Astrocyte (in vitro differentiated cells and primary cell): ENCODE data around the gene DEPP1. TPM values are rescaled to one million over a fixed set of nuclear protein-coding genes. Genes with fewer than 3 reads are reported as not detected.

Experiments
- DNase-seq: peaks from one replicate; pipeline ENCODE4 v3.0.0-alpha.2; 2010; ENCODE audit warnings: low read depth
- FAIRE-seq: peaks from 2 replicates; lab custom pipeline; 2011; peaks lifted over from hg19 to GRCh38; lab: Jason Lieb, UNC
- H2AFZ ChIP-seq: 2 replicates; pipeline ENCODE4 v1.6.0; 2012; ENCODE audit warnings: low read depth, low read length, inconsistent platforms
- H3K27ac ChIP-seq: 2 replicates; pipeline ENCODE4 v1.5.1; 2011; ENCODE audit warnings: low read depth, low read length, inconsistent platforms
- H3K27me3 ChIP-seq: 2 replicates; pipeline ENCODE4 v1.6.0; 2011; ENCODE audit warnings: low read length, inconsistent platforms; ENCODE audit not compliant: insufficient read depth
- H3K36me3 ChIP-seq: 2 replicates; pipeline ENCODE4 v1.5.1; 2011; ENCODE audit warnings: low read length, inconsistent platforms; ENCODE audit not compliant: insufficient read depth
- H3K4me1 ChIP-seq: 2 replicates; pipeline ENCODE4 v1.5.1; 2011; ENCODE audit warnings: low read length, inconsistent platforms; ENCODE audit not compliant: insufficient read depth
- H3K4me2 ChIP-seq: 2 replicates; pipeline ENCODE4 v1.6.0; 2012; ENCODE audit warnings: low read length, inconsistent platforms
- H3K4me3 ChIP-seq: 2 replicates; pipeline ENCODE4 v1.5.1; 2011; ENCODE audit warnings: low read depth, mild to moderate bottlenecking, low read length, inconsistent platforms; ENCODE audit not compliant: insufficient read depth
- H3K79me2 ChIP-seq: 2 replicates; pipeline ENCODE4 v1.6.0; 2012; ENCODE audit warnings: mild to moderate bottlenecking, low read length, inconsistent platforms; ENCODE audit not compliant: insufficient read depth
- H3K9ac ChIP-seq: 2 replicates; pipeline ENCODE4 v1.6.0; 2012; ENCODE audit warnings: mild to moderate bottlenecking, low read length, inconsistent platforms
- H3K9me3 ChIP-seq: 2 replicates; pipeline ENCODE4 v1.5.1; 2012; ENCODE audit warnings: low read depth, mild to moderate bottlenecking, low read length, inconsistent platforms; ENCODE audit not compliant: insufficient read depth
- H4K20me1 ChIP-seq: 2 replicates; pipeline ENCODE4 v1.6.0; 2012; ENCODE audit warnings: low read length, inconsistent platforms; ENCODE audit not compliant: insufficient read depth
- H3K27ac Mint-ChIP-seq: one replicate; pipeline ENCODE4 v1.8.0; 2021; ENCODE audit warnings: mild to moderate bottlenecking, mixed read lengths; ENCODE audit not compliant: unreplicated experiment
- H3K27me3 Mint-ChIP-seq: one replicate; pipeline ENCODE4 v1.8.0; 2021; ENCODE audit warnings: low read depth, mixed read lengths; ENCODE audit not compliant: unreplicated experiment
- H3K36me3 Mint-ChIP-seq: one replicate; pipeline ENCODE4 v1.8.0; 2021; ENCODE audit warnings: low read depth, mixed read lengths; ENCODE audit not compliant: unreplicated experiment
- H3K4me1 Mint-ChIP-seq: one replicate; pipeline ENCODE4 v1.8.0; 2021; ENCODE audit warnings: low read depth, mixed read lengths; ENCODE audit not compliant: unreplicated experiment
- H3K4me3 Mint-ChIP-seq: one replicate; pipeline ENCODE4 v1.8.0; 2021; ENCODE audit warnings: mild to moderate bottlenecking, moderate library complexity, mixed read lengths; ENCODE audit not compliant: unreplicated experiment
- H3K9me3 Mint-ChIP-seq: one replicate; pipeline ENCODE4 v1.8.0; 2021; ENCODE audit warnings: mild to moderate bottlenecking, mixed read lengths; ENCODE audit not compliant: unreplicated experiment
- EZH2 ChIP-seq: IDR thresholded peaks from 2 replicates; pipeline ENCODE4 v1.6.1; 2012; ENCODE audit warnings: mild to moderate bottlenecking, low read length, inconsistent platforms; ENCODE audit not compliant: insufficient read depth
- total RNA-seq: library from RNA; stranded (reverse); gene quantifications from 2 replicates; pipeline ENCODE4 v1.2.1, GENCODE V29; 2021
- TF ChIP-seq, protein P1 (sequence below): IDR thresholded peaks from 2 replicates; pipeline ENCODE4 v1.5.1; 2011; ENCODE audit warnings: low read depth, mild to moderate bottlenecking, inconsistent platforms, low read length, moderate library complexity; ENCODE audit not compliant: insufficient read depth

DEPP1 gene
- total RNA-seq, 1 donor from 2014 or later, result 6.6 TPM

DNA sequence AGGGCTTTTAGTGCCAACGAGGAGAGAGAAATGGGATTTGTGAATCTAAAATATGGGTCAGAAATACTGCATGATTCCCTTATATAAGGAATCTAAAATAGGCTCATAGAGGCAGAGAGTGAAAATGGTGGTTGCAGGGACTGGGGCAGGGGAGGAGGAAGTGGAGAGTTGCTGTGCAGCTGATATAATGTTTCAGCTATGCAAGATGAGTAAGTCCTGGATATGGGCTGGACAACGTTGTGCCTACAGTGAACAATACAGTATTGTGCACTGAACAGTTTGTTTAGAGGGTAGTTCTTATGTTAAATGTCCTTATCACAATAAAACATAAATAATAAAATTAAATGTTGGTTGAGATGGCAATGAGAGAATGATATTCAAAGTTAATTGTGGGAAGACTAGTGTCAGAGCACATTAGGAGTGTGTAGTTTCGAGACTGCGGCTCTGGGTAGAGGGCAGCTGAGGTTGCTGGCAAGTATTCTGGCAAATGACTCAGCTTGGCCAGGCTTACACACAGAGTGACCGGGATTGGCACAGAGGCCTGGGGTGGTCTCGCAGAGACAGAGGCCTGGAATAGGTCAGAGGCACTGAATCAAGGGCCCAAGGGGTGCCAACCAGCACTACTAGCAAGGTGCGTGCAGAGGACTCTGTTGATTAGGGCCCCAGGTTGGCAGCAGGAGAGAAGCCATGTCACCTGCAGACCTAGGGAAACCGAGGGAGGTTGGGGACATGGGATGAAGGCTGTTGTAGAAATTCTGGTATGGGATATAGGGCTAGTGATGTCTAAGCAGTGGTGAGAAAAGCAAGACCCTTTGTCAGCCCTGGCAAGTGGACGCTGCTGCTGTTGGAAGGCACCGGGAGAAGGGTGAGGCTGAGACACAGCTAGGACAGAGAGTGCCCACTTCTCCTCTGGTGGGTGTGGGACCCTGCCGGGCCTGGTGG, 2.8 kb upstream of the DEPP1 start:
- Histone ChIP-seq H3K36me3 (no peaks in the 10 kb centered on the region), H3K4me1 (peaks cover 57% of the 10 kb centered on the region), H3K27me3 (no peaks in the 10 kb centered on the region), H3K4me2 (peak overlapping the region; percentile 72), H3K27ac (peak overlapping the region; percentile 90), H3K4me3 (no peak overlapping the region), H4K20me1 (no peaks in the 10 kb centered on the region), H3K79me2 (no peaks in the 10 kb centered on the region), H3K9me3 (no peaks in the 10 kb centered on the region), H2AFZ (peak overlapping the region; percentile 51), H3K9ac (peak overlapping the region; percentile 61)
- peak; percentile 93 for DNase-seq
- peaks cover 74% of the 10 kb centered on the region for H3K4me1 Mint-ChIP-seq
- H3K4me3 Mint-ChIP-seq, result peak overlapping the region; percentile 40
- H3K9me3 Mint-ChIP-seq, result peaks cover 4% of the 10 kb centered on the region
- H3K27ac Mint-ChIP-seq, result peak overlapping the region; percentile 99
- FAIRE-seq, result peak; percentile 91
- H3K27me3 Mint-ChIP-seq, result no peaks in the 10 kb centered on the region
- TF ChIP-seq, protein P1, sequence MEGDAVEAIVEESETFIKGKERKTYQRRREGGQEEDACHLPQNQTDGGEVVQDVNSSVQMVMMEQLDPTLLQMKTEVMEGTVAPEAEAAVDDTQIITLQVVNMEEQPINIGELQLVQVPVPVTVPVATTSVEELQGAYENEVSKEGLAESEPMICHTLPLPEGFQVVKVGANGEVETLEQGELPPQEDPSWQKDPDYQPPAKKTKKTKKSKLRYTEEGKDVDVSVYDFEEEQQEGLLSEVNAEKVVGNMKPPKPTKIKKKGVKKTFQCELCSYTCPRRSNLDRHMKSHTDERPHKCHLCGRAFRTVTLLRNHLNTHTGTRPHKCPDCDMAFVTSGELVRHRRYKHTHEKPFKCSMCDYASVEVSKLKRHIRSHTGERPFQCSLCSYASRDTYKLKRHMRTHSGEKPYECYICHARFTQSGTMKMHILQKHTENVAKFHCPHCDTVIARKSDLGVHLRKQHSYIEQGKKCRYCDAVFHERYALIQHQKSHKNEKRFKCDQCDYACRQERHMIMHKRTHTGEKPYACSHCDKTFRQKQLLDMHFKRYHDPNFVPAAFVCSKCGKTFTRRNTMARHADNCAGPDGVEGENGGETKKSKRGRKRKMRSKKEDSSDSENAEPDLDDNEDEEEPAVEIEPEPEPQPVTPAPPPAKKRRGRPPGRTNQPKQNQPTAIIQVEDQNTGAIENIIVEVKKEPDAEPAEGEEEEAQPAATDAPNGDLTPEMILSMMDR, result no peak
- no peak for TF ChIP-seq EZH2
- H3K36me3 Mint-ChIP-seq, result peaks cover 9% of the 10 kb centered on the region

DNA sequence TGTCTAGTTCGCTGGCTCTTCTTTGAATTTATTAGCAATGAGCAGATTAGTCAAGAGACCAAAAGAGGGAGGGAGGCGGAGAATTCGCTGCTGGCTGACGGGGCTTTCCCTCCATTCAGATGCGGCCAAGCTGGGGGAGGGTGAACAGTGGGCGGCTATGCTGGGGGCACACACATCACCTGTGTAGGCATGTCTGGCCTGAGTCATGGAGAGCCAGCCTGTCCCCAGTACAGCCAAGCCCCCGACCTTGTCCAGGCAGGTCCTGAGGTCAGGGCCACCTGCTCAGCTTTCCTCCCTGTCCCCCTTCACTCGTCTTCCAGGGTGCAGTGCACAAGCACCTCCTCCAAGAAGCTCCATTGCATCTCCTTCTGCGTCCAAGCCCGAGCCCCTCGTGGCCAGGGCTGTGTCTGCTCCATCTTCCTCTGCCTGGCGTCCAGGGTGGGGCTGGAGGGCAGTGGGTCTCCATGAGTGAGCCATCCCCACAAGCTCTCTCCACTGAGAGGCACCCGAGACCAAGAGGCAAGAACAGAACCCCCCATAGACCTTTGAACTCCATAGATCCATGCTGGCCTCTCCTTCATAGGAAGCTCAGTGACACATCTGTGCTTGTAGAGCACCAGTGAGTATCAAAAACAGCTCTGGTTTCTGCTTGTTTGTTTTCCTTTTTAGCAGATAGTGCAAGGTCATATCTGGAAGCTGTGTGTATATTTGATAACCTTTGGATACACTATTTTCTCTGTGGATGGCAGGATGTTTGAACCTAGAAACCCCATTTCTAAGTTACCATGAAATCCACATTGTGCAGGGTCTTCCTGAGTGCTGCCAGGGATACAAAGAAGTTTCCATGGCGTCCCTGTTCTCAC, 1.9 kb upstream of the DEPP1 start:
- no peak overlapping the region for H3K4me3 ChIP-seq
- Mint-ChIP-seq H3K4me3 (peak overlapping the region; percentile 5), H3K36me3 (peaks cover 8% of the 10 kb centered on the region), H3K9me3 (peaks cover 4% of the 10 kb centered on the region), H3K27me3 (no peaks in the 10 kb centered on the region), H3K4me1 (peaks cover 72% of the 10 kb centered on the region), H3K27ac (peak overlapping the region; percentile 99)
- H3K27me3 ChIP-seq, result no peaks in the 10 kb centered on the region
- H3K9me3 ChIP-seq, result no peaks in the 10 kb centered on the region
- H3K36me3 ChIP-seq, result no peaks in the 10 kb centered on the region
- H3K4me1 ChIP-seq, result peaks cover 63% of the 10 kb centered on the region
- no peaks in the 10 kb centered on the region for H3K79me2 ChIP-seq
- no peaks in the 10 kb centered on the region for H4K20me1 ChIP-seq
- no peak for DNase-seq
- H2AFZ ChIP-seq, result no peak overlapping the region
- peak overlapping the region; percentile 90 for H3K27ac ChIP-seq
- no peak for FAIRE-seq
- TF ChIP-seq EZH2, result no peak
- TF ChIP-seq, protein P1, result no peak
- H3K9ac ChIP-seq, result peak overlapping the region; percentile 61
- H3K4me2 ChIP-seq, result peak overlapping the region; percentile 72
